Measurements from ENCODE around the gene QPCT.
A peak's percentile ranks its signal among the peaks of the same experiment; 100 is the strongest.
"Not testable (repeated sequence)": the region's sequence is repeated elsewhere in the genome, so short reads cannot be mapped to it uniquely, and the experiment has no call there.

Gene QPCT

DNA sequence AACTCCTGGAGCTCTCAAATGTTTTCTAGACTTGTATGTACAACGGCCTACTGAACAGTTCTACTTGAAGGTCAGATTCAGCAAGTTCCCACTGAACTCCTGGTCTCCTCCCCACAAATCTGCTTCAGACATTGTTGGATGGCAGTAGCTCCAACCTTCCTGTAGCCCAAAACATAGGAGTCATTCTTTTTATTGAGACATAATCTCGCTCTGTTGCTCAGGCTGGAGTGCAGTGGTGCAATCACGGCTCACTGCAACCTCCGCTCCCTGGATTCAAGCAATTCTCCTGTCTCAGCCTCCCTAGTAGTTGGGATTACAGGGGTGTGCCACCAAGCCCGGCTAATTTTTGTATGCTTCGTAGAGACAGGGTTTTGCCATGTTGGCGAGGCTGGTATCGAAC is 47.3 kb downstream of the QPCT start:
- DNase-seq (ENCODE audit: low spot score): no peak

- no peak for DNase-seq (ENCODE audit: low spot score)
Measured at GRCh38 chr2:37392428-37392827, 48.0 kb downstream of the QPCT start.

GRCh38 chr2:37394263-37394662 is 49.8 kb downstream of the QPCT start:
- DNase-seq (ENCODE audit: low spot score): no peak

DNA sequence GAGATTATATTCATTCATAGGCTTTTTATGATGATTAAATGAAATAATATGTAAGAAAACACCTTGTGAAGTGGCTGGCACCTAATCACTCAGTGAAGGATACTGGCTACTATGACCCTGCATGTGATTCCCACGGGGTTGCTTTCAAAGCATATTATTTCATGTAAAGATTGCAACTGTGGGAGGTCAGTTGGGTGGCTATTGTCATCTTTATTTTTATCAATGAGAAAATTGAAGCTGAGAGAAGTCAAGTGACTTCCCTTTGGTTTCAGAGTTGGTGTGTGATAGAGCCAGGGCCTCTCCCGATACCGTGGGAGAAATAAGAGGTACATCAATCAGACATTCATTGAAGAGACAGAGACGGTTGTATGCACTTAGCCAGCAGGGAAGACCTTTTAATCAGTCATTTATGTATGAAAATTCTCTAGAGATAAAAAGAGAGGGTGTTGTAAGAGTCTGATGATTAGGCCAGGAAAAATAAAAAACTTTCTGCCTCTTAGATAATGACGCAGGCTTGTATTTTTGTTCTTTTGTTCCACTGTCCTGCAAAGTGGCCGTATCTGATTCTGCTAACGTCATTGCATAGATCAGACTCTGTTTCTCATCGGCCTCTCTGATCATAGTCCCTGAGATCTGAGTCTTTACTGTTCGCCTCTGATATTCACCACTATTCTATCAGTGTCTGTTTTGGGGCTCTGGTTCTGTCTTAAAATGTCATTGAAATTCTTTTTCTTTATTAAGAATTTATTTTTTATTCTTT is 50.5 kb downstream of the QPCT start:
- DNase-seq (ENCODE audit: low spot score): no peak

- DNase-seq (ENCODE audit: low spot score): no peak
Measured at GRCh38 chr2:37396890-37397565, 52.6 kb downstream of the QPCT start.

DNA sequence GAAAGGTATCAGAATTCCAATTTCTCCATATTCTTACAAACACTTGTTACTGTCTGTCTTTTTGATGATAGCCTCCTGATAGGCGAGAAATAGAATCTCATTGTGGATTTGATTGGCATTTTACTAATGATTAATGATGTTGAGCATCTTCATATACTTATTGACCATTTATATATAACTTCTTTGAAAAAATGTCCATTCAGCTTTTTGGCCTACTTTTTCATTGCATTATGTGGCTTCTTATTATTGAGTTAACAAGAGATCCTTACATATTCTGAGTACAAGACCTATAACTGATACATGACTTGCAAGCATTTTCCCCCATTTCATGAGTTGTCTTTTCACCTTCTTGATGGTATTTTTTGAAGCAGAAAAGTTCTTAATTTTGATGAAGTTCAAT is 54.6 kb downstream of the QPCT start:
- DNase-seq (ENCODE audit: low spot score): no peak

DNA sequence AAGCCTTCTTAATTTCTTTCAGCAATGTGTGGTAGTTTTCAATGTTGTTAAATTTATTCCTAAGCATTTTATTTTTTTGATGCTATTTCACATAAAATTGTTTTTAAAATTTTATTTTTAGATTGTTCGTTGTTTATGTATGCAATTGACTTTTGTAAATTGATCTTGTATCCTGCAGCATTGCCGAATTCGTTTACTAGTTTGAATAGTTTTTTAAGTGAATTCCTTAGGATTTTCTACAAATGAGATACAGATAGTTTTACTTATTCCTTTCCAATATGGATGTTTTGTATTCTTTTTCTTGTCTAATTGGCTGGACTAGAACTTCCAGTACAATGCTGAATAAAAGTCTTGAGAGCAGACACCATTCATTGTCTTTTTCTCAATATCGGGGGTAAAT is 55.6 kb downstream of the QPCT start:
- no peak for DNase-seq (ENCODE audit: low spot score)

DNA sequence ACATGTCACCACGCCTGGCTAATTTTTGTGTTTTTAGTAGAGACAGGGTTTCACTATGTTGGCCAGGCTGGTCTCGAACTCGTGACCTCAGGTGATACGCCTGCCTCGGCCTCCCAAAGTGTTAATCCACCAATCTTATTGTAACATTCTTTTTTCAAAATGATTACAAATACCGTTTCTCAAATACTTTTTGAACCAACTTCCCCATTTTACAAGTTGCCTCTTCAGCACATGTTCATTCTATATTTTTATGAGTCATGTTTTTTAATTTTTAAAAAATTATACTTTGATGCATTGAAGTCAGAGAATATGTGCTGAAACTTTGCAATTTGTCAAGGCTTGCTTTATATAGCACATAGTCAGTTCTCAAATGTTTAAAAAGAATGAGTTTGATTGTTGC is 58.2 kb downstream of the QPCT start:
- DNase-seq (ENCODE audit: low spot score): no peak

DNA sequence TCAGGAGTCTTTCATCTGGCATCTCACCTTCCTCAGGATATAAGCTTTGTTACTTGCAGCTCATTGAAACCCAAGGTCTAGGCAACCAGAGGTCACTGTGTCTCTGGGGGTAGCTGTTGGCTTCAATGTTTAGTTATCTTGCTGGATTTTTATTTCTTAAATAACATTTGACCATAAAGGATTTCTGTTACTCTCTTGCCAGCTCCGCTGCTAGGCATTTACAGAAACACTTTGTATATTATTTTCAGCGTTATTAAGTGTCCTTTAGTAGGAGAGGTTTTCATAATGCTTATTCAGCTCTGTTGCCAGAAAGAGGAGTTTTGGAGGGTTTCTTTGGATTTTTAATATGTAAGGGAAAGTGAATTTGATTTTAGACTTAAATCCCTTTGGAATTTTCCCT is 61.4 kb downstream of the QPCT start:
- DNase-seq (ENCODE audit: low spot score): no peak

- no peak for DNase-seq (ENCODE audit: low spot score)
Measured at GRCh38 chr2:37412231-37412630, 67.8 kb downstream of the QPCT start.

GRCh38 chr2:37413911-37414469 is 69.6 kb downstream of the QPCT start:
- DNase-seq (ENCODE audit: low spot score): not testable (repeated sequence)

GRCh38 chr2:37414470-37414949 is 70.1 kb downstream of the QPCT start:
- peak; percentile 77 for DNase-seq (ENCODE audit: low spot score)

GRCh38 chr2:37415128-37415820 is 70.8 kb downstream of the QPCT start:
- DNase-seq (ENCODE audit: low spot score): peak; percentile 35

- peak; percentile 53 for DNase-seq (ENCODE audit: low spot score)
Measured at GRCh38 chr2:37417321-37417720, 72.9 kb downstream of the QPCT start.

GRCh38 chr2:37418956-37419355 is 74.5 kb downstream of the QPCT start:
- no peak for DNase-seq (ENCODE audit: low spot score)

- DNase-seq (ENCODE audit: low spot score): peak; percentile 45
Measured at GRCh38 chr2:37421686-37422085, 77.3 kb downstream of the QPCT start.

GRCh38 chr2:37422816-37423215 is 78.4 kb downstream of the QPCT start:
- no peak for DNase-seq (ENCODE audit: low spot score)
